Calu3 (cell line): ENCODE results near the gene SLC6A12. TPM values are rescaled to one million over a fixed set of nuclear protein-coding genes. Genes with fewer than 3 reads are reported as not detected.

Experiments used
- BruUV-seq: library from RNA; stranded (reverse); fragments of 400-500 nt; replicated peaks from 2 replicates; lab custom pipeline; 2021; lab: Mats Ljungman, UMichigan
- CTCF ChIA-PET: fragments of 300-600 bp; sonication (Branson Sonifier 250); formaldehyde crosslinking; loops from one replicate; lab custom pipeline; 2022; ENCODE audit warnings: antibody characterized with exemption; lab: Charles Lee
- DNase-seq: peaks from one replicate; pipeline ENCODE4 v3.0.0; 2022
- H3K27ac Mint-ChIP-seq: one replicate; pipeline ENCODE4 v1.8.0; 2022; ENCODE audit warnings: mixed read lengths; ENCODE audit not compliant: unreplicated experiment
- H3K27me3 Mint-ChIP-seq: one replicate; pipeline ENCODE4 v1.8.0; 2022; ENCODE audit warnings: mixed read lengths; ENCODE audit not compliant: unreplicated experiment
- H3K36me3 Mint-ChIP-seq: one replicate; pipeline ENCODE4 v1.8.0; 2022; ENCODE audit warnings: mild to moderate bottlenecking, moderate library complexity, mixed read lengths; ENCODE audit not compliant: insufficient read depth, unreplicated experiment
- H3K4me1 Mint-ChIP-seq: one replicate; pipeline ENCODE4 v1.8.0; 2022; ENCODE audit warnings: mild to moderate bottlenecking, low read depth, mixed read lengths; ENCODE audit not compliant: unreplicated experiment
- H3K4me3 Mint-ChIP-seq: one replicate; pipeline ENCODE4 v1.8.0; 2022; ENCODE audit warnings: mild to moderate bottlenecking, low read depth, moderate library complexity, mixed read lengths; ENCODE audit not compliant: unreplicated experiment
- H3K9me3 Mint-ChIP-seq: one replicate; pipeline ENCODE4 v1.8.0; 2022; ENCODE audit warnings: low read depth, mixed read lengths; ENCODE audit not compliant: unreplicated experiment
- CTCF ChIP-seq: fragments of 200-600 bp; IDR thresholded peaks from one replicate; pipeline ENCODE4 v1.8.0; 2022; ENCODE audit warnings: antibody characterized with exemption; ENCODE audit not compliant: unreplicated experiment
- intact Hi-C: fragments of 100-400 bp; cut with micrococcal nuclease; formaldehyde crosslinking; loops from one replicate; pipeline ENCODE4 v1.10.0; 2022; ENCODE audit not compliant: unreplicated experiment
- total RNA-seq: library from RNA; stranded (reverse); gene quantifications from 2 replicates; pipeline ENCODE4 v1.2.3, GENCODE V29; 2022

Gene SLC6A12
- total RNA-seq, 1 experiment from 2014 or later = 0.90 TPM

GRCh38 chr12:211639-212414 lies 2.1 kb downstream of the SLC6A12 start:
- TF ChIP-seq CTCF = no peak
- intact Hi-C loops = no loop called here
- CTCF ChIA-PET = interaction anchor here (0.7 kb wide), 1 partner anchor 121 kb away, joined by 3 read pairs; no protein-coding TSS in a partner anchor
- no peak overlapping the region for H3K27ac Mint-ChIP-seq
- peaks cover 22% of the 10 kb centered on the region for H3K4me1 Mint-ChIP-seq
- peaks cover 91% of the 10 kb centered on the region for H3K27me3 Mint-ChIP-seq
- no peak for DNase-seq
- no peaks in the 10 kb centered on the region for H3K9me3 Mint-ChIP-seq
- peaks cover 9% of the 10 kb centered on the region for H3K36me3 Mint-ChIP-seq
- no peak overlapping the region for H3K4me3 Mint-ChIP-seq
- BruUV-seq = no TSS peak

DNA sequence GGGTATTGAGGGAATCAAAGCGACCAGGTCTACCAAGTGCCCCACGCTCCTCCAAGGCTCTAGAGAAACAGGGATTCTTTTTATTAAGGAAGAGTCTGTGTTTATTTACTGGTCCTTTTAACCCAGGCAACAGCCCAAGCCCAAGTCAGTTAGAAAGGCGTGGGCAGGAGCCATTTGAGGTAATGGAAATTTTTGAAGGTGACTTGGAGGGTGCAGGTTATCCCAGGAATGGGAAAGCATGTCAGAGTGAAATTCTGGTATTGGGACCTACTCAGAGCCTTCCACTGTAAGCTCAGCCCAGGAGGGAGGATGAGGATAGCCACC lies 2.9 kb downstream of the SLC6A12 start:
- Mint-ChIP-seq H3K27ac (no peak overlapping the region), H3K36me3 (peaks cover 9% of the 10 kb centered on the region), H3K4me1 (peaks cover 22% of the 10 kb centered on the region), H3K4me3 (no peak overlapping the region), H3K9me3 (no peaks in the 10 kb centered on the region), H3K27me3 (peaks cover 93% of the 10 kb centered on the region)
- BruUV-seq = no TSS peak
- CTCF ChIA-PET = no interaction called here
- DNase-seq = no peak
- intact Hi-C loops = no loop called here
- no peak for TF ChIP-seq CTCF

DNA sequence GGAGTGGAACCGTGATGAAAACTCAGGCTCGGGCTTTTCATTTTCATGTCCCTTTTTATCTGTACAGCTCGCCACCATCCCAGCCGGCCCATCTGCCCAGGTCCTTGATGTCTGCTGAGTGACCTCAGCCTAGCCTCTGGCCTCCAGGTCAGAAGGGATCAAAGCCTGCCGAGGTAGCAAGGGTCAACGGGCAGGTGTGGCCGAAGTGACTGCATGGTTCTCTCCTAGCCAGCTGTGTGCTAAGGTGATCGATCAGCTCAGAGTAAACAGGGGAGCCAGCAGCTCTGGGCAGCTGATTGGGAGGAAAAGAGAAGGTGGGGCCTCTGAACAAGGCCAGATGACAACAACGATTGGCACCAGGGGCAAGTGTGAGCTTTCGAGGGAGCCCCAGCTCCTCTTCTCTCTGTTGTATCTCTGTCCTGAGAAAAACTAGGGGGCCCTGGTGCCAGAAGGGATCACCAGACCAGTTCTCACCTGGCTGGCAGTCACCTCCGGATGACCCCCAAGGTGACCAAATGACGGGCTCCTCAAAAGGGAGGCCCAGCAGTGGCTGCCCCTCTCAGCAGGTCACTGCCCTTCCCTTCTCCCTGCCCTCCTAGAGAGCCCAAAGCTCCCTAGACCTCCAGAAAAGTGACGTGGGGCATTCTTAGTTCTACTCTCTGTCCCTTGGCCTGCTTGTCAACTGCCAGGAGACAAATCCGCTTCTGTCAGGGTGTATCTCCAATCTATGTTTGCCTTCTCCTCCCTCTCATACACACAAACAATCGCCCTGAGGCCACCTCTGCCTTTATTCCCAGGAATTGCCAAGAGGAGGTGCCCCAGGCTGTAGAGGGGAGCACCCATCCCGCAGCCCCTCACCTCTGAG lies 3.4 kb downstream of the SLC6A12 start:
- no TSS peak for BruUV-seq

More for the DNA sequence above, 3.4 kb downstream of the SLC6A12 start:
- H3K4me3 Mint-ChIP-seq = no peak overlapping the region
- CTCF ChIA-PET = interaction anchor here (0.9 kb wide), 1 partner anchor 20 kb away, joined by 3 read pairs; no protein-coding TSS in a partner anchor
- DNase-seq = no peak
- TF ChIP-seq CTCF = no peak
- H3K4me1 Mint-ChIP-seq = peaks cover 22% of the 10 kb centered on the region
- no peak overlapping the region for H3K27ac Mint-ChIP-seq
- peaks cover 99% of the 10 kb centered on the region for H3K27me3 Mint-ChIP-seq
- peaks cover 9% of the 10 kb centered on the region for H3K36me3 Mint-ChIP-seq
- no peaks in the 10 kb centered on the region for H3K9me3 Mint-ChIP-seq
- intact Hi-C loops = no loop called here
